Right renal cortex interstitium (tissue), 3 donors: ENCODE measurements around the gene KCNG2. TPM values are rescaled to one million over a fixed set of nuclear protein-coding genes. Genes with fewer than 3 reads are reported as not detected.

ENCODE experiments used
- DNase-seq, 3 donors: peaks; one replicate each; pipeline ENCODE4 v3.0.0-alpha.2; 2013; ENCODE audit warnings: low read depth in 3 of 3, low spot score in 2 of 3
- polyA plus RNA-seq, 3 donors: library from polyadenylated mRNA; unstranded; fragments of 120-200 nt; gene quantifications; one replicate each; pipeline ENCODE4 v1.2.1, GENCODE V29; 2013; ENCODE audit not compliant: insufficient read length in 3 of 3

KCNG2 gene
- polyA plus RNA-seq, 3 donors = 0.15 to 0.17 TPM; not detected in 1

DNA sequence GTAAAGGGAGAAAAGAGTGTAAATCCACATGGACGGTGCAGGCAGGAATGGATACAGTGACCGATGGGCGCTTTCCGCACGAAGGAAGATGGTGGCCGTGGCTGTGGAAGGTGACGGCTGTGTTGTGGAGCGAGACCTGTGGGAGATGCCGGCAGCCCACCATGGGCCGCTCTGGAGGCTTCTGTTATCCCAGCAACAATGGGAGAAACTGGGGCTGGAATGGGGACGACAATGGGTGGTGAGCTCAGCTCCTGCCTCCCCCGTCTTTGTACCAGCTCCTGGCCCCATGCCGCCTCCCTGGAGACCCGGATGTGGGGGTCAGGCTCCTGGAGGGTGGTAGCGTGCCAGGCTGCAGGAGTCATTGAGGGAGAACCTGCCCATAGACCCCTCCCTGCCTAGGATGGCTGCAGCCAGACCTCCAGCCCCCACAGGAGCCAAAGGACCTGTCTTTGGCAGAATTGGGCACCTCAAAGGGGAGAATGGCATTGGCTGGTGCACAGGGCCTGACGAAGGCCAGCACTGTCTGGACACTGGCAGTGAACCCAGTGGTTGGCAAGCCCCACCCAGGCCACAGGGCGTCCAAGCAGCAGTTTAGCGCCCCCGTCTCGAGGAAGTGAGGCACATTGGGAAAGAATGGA is 81.1 kb downstream of the KCNG2 start:
- DNase-seq = no peak

- no peak for DNase-seq
Measured at GRCh38 chr18:79879566-79879965, 81.8 kb downstream of the KCNG2 start.

DNA sequence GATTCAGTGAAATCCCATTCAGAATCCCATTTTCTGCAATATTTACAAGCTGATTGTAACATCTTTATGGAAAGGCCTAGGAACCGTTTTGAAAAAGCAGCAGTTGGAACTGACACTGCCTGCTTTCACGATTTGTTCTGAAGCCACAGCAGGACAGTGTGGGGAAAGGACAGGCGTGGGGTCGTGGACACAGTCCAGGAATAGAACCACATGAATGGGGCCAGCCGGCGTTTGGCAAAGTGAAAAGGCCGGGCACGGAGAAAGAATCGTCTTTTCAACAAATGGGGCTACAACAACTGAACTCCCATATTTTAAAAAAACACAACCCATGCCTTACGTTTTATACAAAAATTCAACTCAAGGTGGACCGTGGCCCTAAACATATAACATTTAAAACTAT is 84.0 kb downstream of the KCNG2 start:
- DNase-seq = no peak

- no peak for DNase-seq
Measured at GRCh38 chr18:79882522-79883241, 84.9 kb downstream of the KCNG2 start.

GRCh38 chr18:79883461-79884293 is 85.9 kb downstream of the KCNG2 start:
- no peak for DNase-seq

GRCh38 chr18:79884294-79884962 is 86.7 kb downstream of the KCNG2 start:
- DNase-seq = no peak

- DNase-seq = no peak
Measured at GRCh38 chr18:79884963-79885728, 87.4 kb downstream of the KCNG2 start.

DNA sequence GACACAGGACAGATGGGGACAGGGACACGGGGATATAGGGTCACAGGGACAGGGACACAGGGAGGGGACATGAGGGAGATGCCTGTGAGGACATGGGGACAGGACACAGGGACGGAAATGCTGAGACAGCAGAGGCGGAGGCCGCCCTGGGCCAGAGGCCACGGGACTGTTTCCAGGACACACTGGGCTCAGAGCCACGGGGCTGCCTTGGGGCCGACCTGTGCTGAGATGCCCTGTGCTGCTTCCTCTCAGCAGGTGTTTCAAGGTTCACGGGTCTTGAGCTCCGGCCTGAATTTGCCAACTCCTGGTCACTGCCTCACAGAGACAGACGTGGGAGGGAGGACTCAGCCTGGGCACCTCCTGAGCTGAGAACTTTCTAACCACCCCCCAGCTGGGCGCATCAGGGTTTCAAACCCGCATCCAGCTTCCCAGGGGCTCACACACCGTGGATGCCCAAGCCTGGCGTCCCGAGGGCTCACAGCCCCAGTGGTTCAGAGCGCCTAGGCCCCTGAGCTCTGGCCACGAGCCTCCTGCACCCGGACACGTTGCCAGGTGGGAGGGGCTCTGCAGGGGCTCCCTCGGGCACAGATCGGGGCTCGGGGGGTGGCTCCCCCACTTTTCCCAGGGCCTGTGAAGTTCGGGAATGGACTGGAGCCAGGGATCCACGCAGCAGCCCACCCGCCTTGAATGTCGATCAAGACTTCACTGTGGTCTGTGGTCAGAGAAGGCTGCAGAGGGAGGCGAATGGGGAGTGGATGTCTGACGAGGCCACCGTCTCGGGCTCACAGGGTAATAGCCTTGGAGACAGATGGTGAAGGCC is 89.7 kb downstream of the KCNG2 start:
- no peak for DNase-seq

GRCh38 chr18:79888016-79888415 is 90.3 kb downstream of the KCNG2 start:
- DNase-seq = no peak

- DNase-seq = no peak
Measured at GRCh38 chr18:79889569-79889968, 91.8 kb downstream of the KCNG2 start.

- no peak for DNase-seq
Measured at GRCh38 chr18:79890674-79891073, 92.9 kb downstream of the KCNG2 start.

- DNase-seq = no peak
Measured at GRCh38 chr18:79896738-79897137, 99.0 kb downstream of the KCNG2 start.

GRCh38 chr18:79897940-79898625 is 100.3 kb downstream of the KCNG2 start:
- DNase-seq = no peak

DNA sequence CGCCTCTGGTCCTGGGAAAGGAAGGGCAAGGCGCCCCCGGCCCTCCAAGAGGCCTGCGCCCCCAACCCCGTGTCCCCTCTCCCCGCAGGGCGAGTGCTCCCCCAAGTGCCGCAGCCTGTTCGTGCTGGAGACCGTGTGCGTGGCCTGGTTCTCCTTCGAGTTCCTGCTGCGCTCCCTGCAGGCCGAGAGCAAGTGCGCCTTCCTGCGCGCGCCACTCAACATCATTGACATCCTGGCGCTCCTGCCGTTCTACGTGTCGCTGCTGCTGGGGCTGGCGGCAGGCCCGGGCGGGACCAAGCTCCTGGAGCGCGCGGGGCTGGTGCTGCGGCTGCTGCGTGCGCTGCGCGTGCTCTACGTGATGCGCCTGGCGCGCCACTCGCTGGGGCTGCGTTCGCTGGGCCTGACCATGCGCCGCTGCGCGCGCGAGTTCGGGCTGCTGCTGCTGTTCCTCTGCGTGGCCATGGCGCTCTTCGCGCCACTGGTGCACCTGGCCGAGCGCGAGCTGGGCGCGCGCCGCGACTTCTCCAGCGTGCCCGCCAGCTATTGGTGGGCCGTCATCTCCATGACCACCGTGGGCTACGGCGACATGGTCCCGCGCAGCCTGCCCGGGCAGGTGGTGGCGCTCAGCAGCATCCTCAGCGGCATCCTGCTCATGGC is 101.3 kb downstream of the KCNG2 start:
- DNase-seq = no peak

DNA sequence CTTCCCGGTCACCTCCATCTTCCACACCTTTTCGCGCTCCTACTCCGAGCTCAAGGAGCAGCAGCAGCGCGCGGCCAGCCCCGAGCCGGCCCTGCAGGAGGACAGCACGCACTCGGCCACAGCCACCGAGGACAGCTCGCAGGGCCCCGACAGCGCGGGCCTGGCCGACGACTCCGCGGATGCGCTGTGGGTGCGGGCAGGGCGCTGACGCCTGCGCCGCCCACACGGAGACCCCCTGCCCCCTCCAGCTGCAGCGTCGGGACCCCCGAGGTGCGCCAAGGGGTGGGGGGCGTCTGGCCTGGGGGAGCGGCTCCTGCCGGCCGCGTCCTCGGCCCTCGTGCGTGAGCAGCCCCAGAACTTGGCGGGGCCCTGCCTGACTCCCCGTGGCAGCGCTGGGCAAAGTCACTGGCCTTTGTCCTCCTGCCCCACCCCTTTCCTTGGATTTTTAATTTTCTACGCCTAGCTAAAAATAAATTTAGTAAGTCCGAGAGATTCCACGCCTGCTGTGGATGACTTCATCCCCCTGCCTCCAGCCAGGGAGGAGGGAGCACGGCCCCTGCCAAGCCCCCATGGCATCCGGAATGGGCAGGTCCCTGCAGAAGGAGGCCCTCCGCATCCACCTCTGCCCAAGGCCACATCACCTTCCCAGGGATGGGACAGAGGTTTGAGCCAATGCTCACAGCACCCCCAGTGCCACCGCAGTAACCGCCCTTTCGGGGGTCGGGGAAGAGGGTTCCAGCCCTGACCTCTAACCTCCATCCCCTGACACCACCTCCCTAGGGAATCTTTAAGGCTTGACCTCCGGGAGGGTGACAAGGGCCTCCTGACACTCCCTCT is 102.1 kb downstream of the KCNG2 start:
- DNase-seq = no peak

DNA sequence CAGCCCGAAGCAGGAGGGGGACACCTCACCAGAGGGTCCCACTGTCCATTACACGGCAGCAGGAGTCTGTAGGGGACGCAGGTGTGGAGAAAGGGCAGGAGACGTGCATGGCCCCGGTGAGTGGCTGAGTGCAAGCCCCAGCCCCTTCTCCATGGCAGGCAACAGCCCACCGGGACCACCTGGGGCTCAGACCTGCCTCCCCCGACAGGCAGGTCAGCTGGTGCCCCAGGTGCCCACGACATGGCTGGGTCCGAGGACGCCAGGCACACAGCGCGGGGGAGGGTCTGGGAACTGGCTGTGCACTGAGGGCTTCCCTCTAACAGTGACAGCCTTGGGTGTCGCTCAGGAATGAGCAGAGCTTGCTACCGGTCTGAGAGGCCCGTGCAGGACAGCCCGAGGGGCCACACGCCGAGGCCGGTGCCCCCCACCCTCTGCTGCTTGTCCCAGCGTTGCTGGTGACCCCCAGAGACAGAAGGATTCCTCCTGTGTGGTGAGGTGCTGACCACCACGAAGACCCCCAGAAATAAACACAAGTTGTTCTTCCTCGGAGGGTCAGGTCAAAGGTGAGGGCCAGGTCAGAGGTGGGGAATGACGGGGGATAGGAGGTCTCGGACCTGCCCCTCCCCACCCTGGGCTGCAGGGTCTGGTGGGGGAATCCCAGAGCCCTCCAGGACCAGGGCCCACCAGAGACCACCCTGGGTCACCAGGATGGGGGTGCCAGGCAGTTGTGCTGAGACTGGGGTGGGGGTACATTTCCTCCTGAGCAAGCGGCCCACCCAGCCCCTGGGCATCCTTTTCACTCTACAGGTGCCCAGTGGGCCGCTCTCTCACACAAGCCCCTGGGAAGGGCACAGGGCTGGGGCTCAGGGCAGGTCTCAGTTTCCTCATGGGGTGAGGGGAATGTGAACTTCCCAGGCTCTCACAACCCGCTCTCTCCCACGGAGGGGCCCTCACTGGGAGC is 103.2 kb downstream of the KCNG2 start:
- no peak for DNase-seq
